GM12878 (cell line): ENCODE measurements around the gene FAM111B. TPM values are rescaled to one million over a fixed set of nuclear protein-coding genes. Genes with fewer than 3 reads are reported as not detected.

Experiments
- ATAC-seq: fragments of 200-7000 bp; cut with Tn5 transposase; 3 replicates; pipeline ENCODE4 v1.9.1; 2020; ENCODE audit warnings: mild to moderate bottlenecking, moderate library complexity
- BruUV-seq: library from RNA; stranded (reverse); fragments of 400-500 nt; replicated peaks from 2 replicates; lab custom pipeline; 2021; lab: Mats Ljungman, UMichigan
- CTCF ChIA-PET: fragments of 300-600 bp; sonication (Branson Sonifier 250); formaldehyde crosslinking; extraction: SDS; loops from one replicate; lab custom pipeline; 2021; ENCODE audit warnings: inconsistent platforms; lab: Yijun Ruan, JAX
- POLR2A ChIA-PET: fragments of 350-600 bp; formaldehyde crosslinking; extraction: SDS; loops from one replicate; lab custom pipeline; 2021; ENCODE audit warnings: inconsistent platforms; lab: Charles Lee
- RAD21 ChIA-PET: fragments of 300-600 bp; sonication (Branson Sonifier 250); formaldehyde crosslinking; loops from one replicate; lab custom pipeline; 2023; ENCODE audit warnings: antibody characterized with exemption; ENCODE audit not compliant: unreplicated experiment; lab: Charles Lee
- SMC1A ChIA-PET: fragments of 300-600 bp; sonication (Branson Sonifier 250); formaldehyde crosslinking; loops from one replicate; lab custom pipeline; 2023; ENCODE audit not compliant: unreplicated experiment, uncharacterized antibody; lab: Charles Lee
- DNase-seq: peaks from one replicate; pipeline ENCODE4 v3.0.0-alpha.2; 2011; ENCODE audit warnings: low read depth, low spot score
- FAIRE-seq: peaks from 3 replicates; lab custom pipeline; 2011; peaks lifted over from hg19 to GRCh38; lab: Jason Lieb, UNC
- H2AFZ ChIP-seq: 2 replicates; pipeline ENCODE4 v1.6.0; 2011; ENCODE audit warnings: low read depth, low read length, control low read depth; ENCODE audit not compliant: control insufficient read depth
- H3K27ac ChIP-seq: 2 replicates; pipeline ENCODE4 v1.5.1; 2011; ENCODE audit warnings: control low read depth; ENCODE audit not compliant: control insufficient read depth, insufficient read depth
- H3K27me3 ChIP-seq, 2 experiments: replicated peaks in 1 of 2; 2 replicates each; pipeline versions ENCODE4 v1.6.0 to v1.6.1; 2011; ENCODE audit warnings: low read length in 1 of 2; ENCODE audit not compliant: control insufficient read depth in 2 of 2, insufficient read depth in 2 of 2
- H3K36me3 ChIP-seq, 2 experiments: 2 replicates each; pipeline ENCODE4 v1.5.1; 2011; ENCODE audit warnings: low read length in 1 of 2; ENCODE audit not compliant: control insufficient read depth in 2 of 2, insufficient read depth in 2 of 2
- H3K4me1 ChIP-seq: 2 replicates; pipeline ENCODE4 v1.6.1; 2011; ENCODE audit warnings: mild to moderate bottlenecking, low read length, moderate library complexity, mixed read lengths; ENCODE audit not compliant: control insufficient read depth, insufficient read depth
- H3K4me2 ChIP-seq: 2 replicates; pipeline ENCODE4 v1.6.0; 2011; ENCODE audit warnings: control low read depth; ENCODE audit not compliant: control insufficient read depth, insufficient read depth
- H3K4me3 ChIP-seq: fragments of 200-600 bp; sonication (generic); 2 replicates; pipeline ENCODE4 v1.5.1; 2016
- H3K79me2 ChIP-seq: 2 replicates; pipeline ENCODE4 v1.6.0; 2011; ENCODE audit warnings: low read length; ENCODE audit not compliant: control insufficient read depth, insufficient read depth
- H3K9ac ChIP-seq: 2 replicates; pipeline ENCODE4 v1.8.0; 2011; ENCODE audit warnings: low read length, control low read depth, mixed read lengths; ENCODE audit not compliant: control insufficient read depth, insufficient read depth
- H3K9me3 ChIP-seq: replicated peaks from 3 replicates; pipeline ENCODE4 v1.5.1; 2011; ENCODE audit warnings: mild to moderate bottlenecking, low read length; ENCODE audit not compliant: control insufficient read depth, insufficient read depth
- H4K20me1 ChIP-seq: 2 replicates; pipeline ENCODE4 v1.6.0; 2011; ENCODE audit not compliant: control insufficient read depth, insufficient read depth
- CHD1 ChIP-seq: IDR thresholded peaks from 2 replicates; pipeline ENCODE4 v1.6.1; 2012; ENCODE audit warnings: low read depth, low read length, improper control_type of control experiment
- CHD4 ChIP-seq: fragments of 200-600 bp; sonication (generic); IDR thresholded peaks from 2 replicates; pipeline ENCODE4 v1.6.1; 2016; ENCODE audit warnings: mild to moderate bottlenecking
- GATAD2B ChIP-seq: fragments of 450-650 bp; conservative IDR thresholded peaks from 2 replicates; pipeline ENCODE4 v1.6.1; 2017; ENCODE audit warnings: low read depth, mild to moderate bottlenecking, moderate library complexity
- POU2F2 ChIP-seq: IDR thresholded peaks from 3 replicates; pipeline ENCODE4 v1.6.1; 2011; ENCODE audit warnings: low read depth, mild to moderate bottlenecking, low read length, borderline replicate concordance
- RB1 ChIP-seq: fragments of 450-650 bp; formaldehyde crosslinking; IDR thresholded peaks from 2 replicates; pipeline ENCODE4 v1.6.1; 2017; ENCODE audit warnings: mild to moderate bottlenecking, borderline replicate concordance
- SRF ChIP-seq, 2 experiments: IDR thresholded peaks; 2 replicates each; pipeline ENCODE4 v1.6.1; 2011; ENCODE audit warnings: low read depth in 2 of 2, low read length in 2 of 2, mild to moderate bottlenecking in 1 of 2, moderate library complexity in 1 of 2
- TBL1XR1 ChIP-seq: IDR thresholded peaks from 2 replicates; pipeline ENCODE4 v1.6.1; 2012; ENCODE audit warnings: low read depth, low read length, improper control_type of control experiment
- TCF12 ChIP-seq: IDR thresholded peaks from 2 replicates; pipeline ENCODE4 v1.6.1; 2011; ENCODE audit warnings: low read depth, mild to moderate bottlenecking, low read length
- WGBS: methylation state at CpG from one replicate; pipeline ENCODE4 v1.1.6; 2016; ENCODE audit warnings: low lambda C conversion rate; ENCODE audit not compliant: insufficient replicate concordance, insufficient coverage; ENCODE audit errors: missing lambda C conversion rate; 5-methylcytosine and 5-hydroxymethylcytosine counted together
- in situ Hi-C: fragments of 300-500 bp; cut with MboI; formaldehyde crosslinking; loops from 9 replicates; pipeline ENCODE4 v1.14.3; 2018; ENCODE audit warnings: mixed read lengths
- intact Hi-C: fragments of 100-400 bp; cut with micrococcal nuclease; formaldehyde crosslinking; loops from one replicate; pipeline ENCODE4 v1.14.2; 2022; ENCODE audit not compliant: unreplicated experiment
- polyA plus RNA-seq, 11 experiments: library from polyadenylated mRNA; depleted of rRNA in 4 of 11; unstranded in 6 of 11; stranded (reverse) in 5 of 11; fragments of >200 nt; fragmentation: Nextera tagmentation in 4 of 11; fragmentation: Illumina TruSeq in 1 of 11; extraction: Ambion mirVana in 4 of 11; extraction: Trizol in 1 of 11; gene quantifications; 1 replicate in 1 of 11; 2 replicates in 10 of 11; pipeline versions ENCODE4 v1.2.1 to v1.2.3, GENCODE V29; 2011 to 2016; ENCODE audit warnings: inconsistent platforms in 2 of 11, missing spikeins in 2 of 11, low read depth in 1 of 11
- total RNA-seq, 4 experiments: library from RNA; depleted of rRNA in 3 of 4; stranded (reverse); fragments of >200 nt in 3 of 4; fragmentation: Illumina TruSeq in 1 of 4; extraction: Trizol in 1 of 4; gene quantifications; 2 replicates each; pipeline versions ENCODE4 v1.2.1 to v1.2.3, GENCODE V29; 2013 to 2021
- TF ChIP-seq, protein P1 (sequence below): fragments of 450-650 bp; IDR thresholded peaks from 2 replicates; pipeline ENCODE4 v1.6.1; 2017; ENCODE audit warnings: mild to moderate bottlenecking, low read depth, inconsistent platforms; ENCODE audit not compliant: poor library complexity, severe bottlenecking
- TF ChIP-seq, protein P2 (sequence below): fragments of 450-650 bp; IDR thresholded peaks from 2 replicates; pipeline ENCODE4 v1.6.1; 2017; ENCODE audit warnings: low read depth, mild to moderate bottlenecking, moderate library complexity
- TF ChIP-seq, protein P3 (sequence below): fragments of 450-650 bp; IDR thresholded peaks from 2 replicates; pipeline ENCODE4 v1.6.1; 2017; ENCODE audit warnings: antibody characterized with exemption, mild to moderate bottlenecking, moderate library complexity
- TF ChIP-seq, protein P4 (sequence below): fragments of 450-650 bp; formaldehyde crosslinking; IDR thresholded peaks from 2 replicates; pipeline ENCODE4 v1.4.0; 2022; ENCODE audit warnings: mild to moderate bottlenecking, moderate library complexity

Gene FAM111B
- total and polyA plus RNA-seq, 10 of the 15 experiments (the other 5 are each of a cell fraction or from before 2014, with no cell fraction given) = 35.9 to 97.2 (median 62.1) TPM

DNA sequence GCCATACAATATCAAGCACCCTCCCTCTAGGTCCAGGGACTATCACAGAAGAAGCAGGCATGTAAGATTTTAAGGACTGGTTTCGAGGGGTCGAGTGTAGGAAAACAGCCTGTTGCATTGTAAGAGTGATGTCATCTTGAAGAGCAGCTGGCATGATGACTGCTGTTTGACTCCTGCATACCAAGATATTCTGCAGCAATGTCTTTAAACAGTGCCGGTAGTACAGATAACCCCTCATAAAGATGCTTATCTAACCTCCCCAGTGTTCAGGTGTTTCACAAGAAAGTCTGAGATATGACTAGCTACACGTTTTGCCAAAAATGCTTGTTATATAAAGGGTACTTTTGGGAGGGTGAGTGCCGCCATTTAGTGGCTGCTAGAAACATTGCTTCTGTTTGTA is 47.6 kb downstream of the FAM111B start:
- BruUV-seq = no TSS peak
- no peaks in the 10 kb centered on the region for H4K20me1 ChIP-seq
- no peaks in the 10 kb centered on the region for H3K36me3 ChIP-seq
- H3K79me2 ChIP-seq = peaks cover 9% of the 10 kb centered on the region
- ChIA-PET POLR2A (interaction anchor here (1.1 kb wide), 1 partner anchor 11 kb away, joined by 3 read pairs; no protein-coding TSS in a partner anchor), CTCF (interaction anchor here (0.7 to 1.3 kb wide), 5 partner anchors 13 to 96 kb away, joined by 3 to 5 read pairs (median 4); partner anchors contain the start of genes DTX4, FAM111A and MPEG1), SMC1A (interaction anchor here (1.0 to 3.7 kb wide), 6 partner anchors 11 to 96 kb away, joined by 3 to 27 read pairs (median 4); partner anchors contain the start of gene FAM111A), RAD21 (interaction anchor here (1.6 kb wide), 1 partner anchor 13 kb away, joined by 4 read pairs; the partner anchor contains the start of gene FAM111A)
- no peak overlapping the region for H3K9ac ChIP-seq
- H3K9me3 ChIP-seq = no peaks in the 10 kb centered on the region
- no peak for DNase-seq
- peaks cover 22% of the 10 kb centered on the region for H3K4me1 ChIP-seq
- H3K27me3 ChIP-seq = no peaks in the 10 kb centered on the region
- TF ChIP-seq TBL1XR1 (no peak), POU2F2 (no peak), TCF12 (no peak), CHD1 (no peak), CHD4 (no peak), SRF (IDR thresholded peaks at IDR 0.05; ENCODE audit: low read depth in 2 of 2, low read length in 2 of 2) (no peak), RB1 (no peak), GATAD2B (no peak)
- TF ChIP-seq, protein P1, sequence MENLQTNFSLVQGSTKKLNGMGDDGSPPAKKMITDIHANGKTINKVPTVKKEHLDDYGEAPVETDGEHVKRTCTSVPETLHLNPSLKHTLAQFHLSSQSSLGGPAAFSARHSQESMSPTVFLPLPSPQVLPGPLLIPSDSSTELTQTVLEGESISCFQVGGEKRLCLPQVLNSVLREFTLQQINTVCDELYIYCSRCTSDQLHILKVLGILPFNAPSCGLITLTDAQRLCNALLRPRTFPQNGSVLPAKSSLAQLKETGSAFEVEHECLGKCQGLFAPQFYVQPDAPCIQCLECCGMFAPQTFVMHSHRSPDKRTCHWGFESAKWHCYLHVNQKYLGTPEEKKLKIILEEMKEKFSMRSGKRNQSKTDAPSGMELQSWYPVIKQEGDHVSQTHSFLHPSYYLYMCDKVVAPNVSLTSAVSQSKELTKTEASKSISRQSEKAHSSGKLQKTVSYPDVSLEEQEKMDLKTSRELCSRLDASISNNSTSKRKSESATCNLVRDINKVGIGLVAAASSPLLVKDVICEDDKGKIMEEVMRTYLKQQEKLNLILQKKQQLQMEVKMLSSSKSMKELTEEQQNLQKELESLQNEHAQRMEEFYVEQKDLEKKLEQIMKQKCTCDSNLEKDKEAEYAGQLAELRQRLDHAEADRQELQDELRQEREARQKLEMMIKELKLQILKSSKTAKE = no peak
- TF ChIP-seq, protein P2, sequence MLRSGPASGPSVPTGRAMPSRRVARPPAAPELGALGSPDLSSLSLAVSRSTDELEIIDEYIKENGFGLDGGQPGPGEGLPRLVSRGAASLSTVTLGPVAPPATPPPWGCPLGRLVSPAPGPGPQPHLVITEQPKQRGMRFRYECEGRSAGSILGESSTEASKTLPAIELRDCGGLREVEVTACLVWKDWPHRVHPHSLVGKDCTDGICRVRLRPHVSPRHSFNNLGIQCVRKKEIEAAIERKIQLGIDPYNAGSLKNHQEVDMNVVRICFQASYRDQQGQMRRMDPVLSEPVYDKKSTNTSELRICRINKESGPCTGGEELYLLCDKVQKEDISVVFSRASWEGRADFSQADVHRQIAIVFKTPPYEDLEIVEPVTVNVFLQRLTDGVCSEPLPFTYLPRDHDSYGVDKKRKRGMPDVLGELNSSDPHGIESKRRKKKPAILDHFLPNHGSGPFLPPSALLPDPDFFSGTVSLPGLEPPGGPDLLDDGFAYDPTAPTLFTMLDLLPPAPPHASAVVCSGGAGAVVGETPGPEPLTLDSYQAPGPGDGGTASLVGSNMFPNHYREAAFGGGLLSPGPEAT = no peak
- TF ChIP-seq, protein P3, sequence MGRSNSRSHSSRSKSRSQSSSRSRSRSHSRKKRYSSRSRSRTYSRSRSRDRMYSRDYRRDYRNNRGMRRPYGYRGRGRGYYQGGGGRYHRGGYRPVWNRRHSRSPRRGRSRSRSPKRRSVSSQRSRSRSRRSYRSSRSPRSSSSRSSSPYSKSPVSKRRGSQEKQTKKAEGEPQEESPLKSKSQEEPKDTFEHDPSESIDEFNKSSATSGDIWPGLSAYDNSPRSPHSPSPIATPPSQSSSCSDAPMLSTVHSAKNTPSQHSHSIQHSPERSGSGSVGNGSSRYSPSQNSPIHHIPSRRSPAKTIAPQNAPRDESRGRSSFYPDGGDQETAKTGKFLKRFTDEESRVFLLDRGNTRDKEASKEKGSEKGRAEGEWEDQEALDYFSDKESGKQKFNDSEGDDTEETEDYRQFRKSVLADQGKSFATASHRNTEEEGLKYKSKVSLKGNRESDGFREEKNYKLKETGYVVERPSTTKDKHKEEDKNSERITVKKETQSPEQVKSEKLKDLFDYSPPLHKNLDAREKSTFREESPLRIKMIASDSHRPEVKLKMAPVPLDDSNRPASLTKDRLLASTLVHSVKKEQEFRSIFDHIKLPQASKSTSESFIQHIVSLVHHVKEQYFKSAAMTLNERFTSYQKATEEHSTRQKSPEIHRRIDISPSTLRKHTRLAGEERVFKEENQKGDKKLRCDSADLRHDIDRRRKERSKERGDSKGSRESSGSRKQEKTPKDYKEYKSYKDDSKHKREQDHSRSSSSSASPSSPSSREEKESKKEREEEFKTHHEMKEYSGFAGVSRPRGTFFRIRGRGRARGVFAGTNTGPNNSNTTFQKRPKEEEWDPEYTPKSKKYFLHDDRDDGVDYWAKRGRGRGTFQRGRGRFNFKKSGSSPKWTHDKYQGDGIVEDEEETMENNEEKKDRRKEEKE = no peak
- TF ChIP-seq, protein P4, sequence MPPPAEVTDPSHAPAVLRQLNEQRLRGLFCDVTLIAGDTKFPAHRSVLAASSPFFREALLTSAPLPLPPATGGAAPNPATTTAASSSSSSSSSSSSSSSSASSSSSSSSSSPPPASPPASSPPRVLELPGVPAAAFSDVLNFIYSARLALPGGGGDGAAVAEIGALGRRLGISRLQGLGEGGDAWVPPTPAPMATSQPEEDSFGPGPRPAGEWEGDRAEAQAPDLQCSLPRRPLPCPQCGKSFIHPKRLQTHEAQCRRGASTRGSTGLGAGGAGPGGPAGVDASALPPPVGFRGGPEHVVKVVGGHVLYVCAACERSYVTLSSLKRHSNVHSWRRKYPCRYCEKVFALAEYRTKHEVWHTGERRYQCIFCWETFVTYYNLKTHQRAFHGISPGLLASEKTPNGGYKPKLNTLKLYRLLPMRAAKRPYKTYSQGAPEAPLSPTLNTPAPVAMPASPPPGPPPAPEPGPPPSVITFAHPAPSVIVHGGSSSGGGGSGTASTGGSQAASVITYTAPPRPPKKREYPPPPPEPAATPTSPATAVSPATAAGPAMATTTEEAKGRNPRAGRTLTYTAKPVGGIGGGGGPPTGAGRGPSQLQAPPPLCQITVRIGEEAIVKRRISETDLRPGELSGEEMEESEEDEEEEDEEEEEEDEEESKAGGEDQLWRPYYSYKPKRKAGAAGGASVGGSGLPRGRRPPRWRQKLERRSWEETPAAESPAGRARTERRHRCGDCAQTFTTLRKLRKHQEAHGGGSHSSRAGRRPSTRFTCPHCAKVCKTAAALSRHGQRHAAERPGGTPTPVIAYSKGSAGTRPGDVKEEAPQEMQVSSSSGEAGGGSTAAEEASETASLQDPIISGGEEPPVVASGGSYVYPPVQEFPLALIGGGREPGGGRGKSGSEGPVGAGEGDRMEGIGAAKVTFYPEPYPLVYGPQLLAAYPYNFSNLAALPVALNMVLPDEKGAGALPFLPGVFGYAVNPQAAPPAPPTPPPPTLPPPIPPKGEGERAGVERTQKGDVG (CRISPR knock-in tag) = no peak
- in situ Hi-C loops (loop anchor here (10.0 kb wide), 1 partner anchor 500 kb away; no protein-coding TSS in a partner anchor), intact Hi-C loops (loop anchor here (5.0 kb wide), 2 partner anchors 252 to 302 kb away; no protein-coding TSS in a partner anchor)
- H3K27ac ChIP-seq = no peak overlapping the region
- ATAC-seq = no peak
- H2AFZ ChIP-seq = no peak overlapping the region
- WGBS = 97% methylated on average over 5 of the region's 5 CpGs
- no peak overlapping the region for H3K4me2 ChIP-seq
- FAIRE-seq = no peak
- no peak overlapping the region for H3K4me3 ChIP-seq
